HEK293T (cell line): ENCODE results near the gene PPP1R12C.

Experiments
- ELF4 ChIP-seq: fragments of 450-650 bp; IDR thresholded peaks from 2 replicates; pipeline ENCODE4 v1.6.1; 2017; ENCODE audit warnings: antibody characterized with exemption
- FOXA1 ChIP-seq: fragments of 450-650 bp; IDR thresholded peaks from 2 replicates; pipeline ENCODE4 v1.6.1; 2016; ENCODE audit warnings: mild to moderate bottlenecking
- FOXK2 ChIP-seq: fragments of 450-650 bp; IDR thresholded peaks from 2 replicates; pipeline ENCODE4 v1.6.1; 2016; ENCODE audit warnings: mild to moderate bottlenecking
- FOXM1 ChIP-seq: fragments of 450-650 bp; IDR thresholded peaks from 2 replicates; pipeline ENCODE4 v1.6.1; 2017; ENCODE audit warnings: mild to moderate bottlenecking, borderline replicate concordance
- SP1 ChIP-seq: fragments of 450-650 bp; IDR thresholded peaks from 2 replicates; pipeline ENCODE4 v1.6.1; 2017
- SUZ12 ChIP-seq: fragments of 450-650 bp; IDR thresholded peaks from 2 replicates; pipeline ENCODE4 v1.6.1; 2016; ENCODE audit warnings: mild to moderate bottlenecking
- ZNF384 ChIP-seq: fragments of 450-650 bp; IDR thresholded peaks from 2 replicates; pipeline ENCODE4 v1.6.1; 2016

DNA sequence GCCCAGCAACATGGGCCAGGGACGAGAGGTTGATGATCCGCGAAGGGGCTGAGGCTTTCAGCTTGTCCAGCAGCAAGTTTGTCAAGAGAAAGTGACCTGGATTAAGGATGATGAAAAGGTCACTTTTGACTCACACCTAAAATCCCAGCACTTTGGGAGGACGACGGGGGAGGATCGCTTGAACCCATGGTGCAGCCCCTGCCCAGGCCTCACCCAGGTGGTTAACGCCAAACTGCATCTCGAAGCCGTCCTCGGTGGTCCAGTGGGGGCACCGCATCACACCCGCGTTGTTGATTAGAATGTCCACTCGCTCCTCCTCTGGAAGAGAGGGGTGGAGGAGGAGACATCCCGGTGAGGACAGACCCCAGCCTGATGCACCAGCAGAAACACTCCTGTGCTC lies 69.0 kb downstream of the PPP1R12C start:
- TF ChIP-seq ZNF384 (no peak), ELF4 (no peak), FOXA1 (no peak), FOXK2 (no peak), SP1 (no peak), SUZ12 (no peak), FOXM1 (no peak)
